ENCODE data around the gene DUSP21.
"Not testable (repeated sequence)": the region's sequence is repeated elsewhere in the genome, so short reads cannot be mapped to it uniquely, and the experiment has no call there.

The DUSP21 gene

GRCh38 chrX:44876767-44877166 is 32.9 kb downstream of the DUSP21 start:
- DNase-seq, result no peak

GRCh38 chrX:44878780-44879179 is 35.0 kb downstream of the DUSP21 start:
- no peak for DNase-seq

GRCh38 chrX:44881549-44881948 is 37.7 kb downstream of the DUSP21 start:
- DNase-seq, result no peak

GRCh38 chrX:44882635-44883034 is 38.8 kb downstream of the DUSP21 start:
- DNase-seq, result no peak

GRCh38 chrX:44884944-44885343 is 41.1 kb downstream of the DUSP21 start:
- DNase-seq, result no peak

GRCh38 chrX:44889824-44890223 is 46.0 kb downstream of the DUSP21 start:
- DNase-seq, result no peak

GRCh38 chrX:44890247-44890646 is 46.4 kb downstream of the DUSP21 start:
- no peak for DNase-seq

- not testable (repeated sequence) for DNase-seq
Measured at GRCh38 chrX:44890687-44891086, 46.9 kb downstream of the DUSP21 start.

- DNase-seq, result no peak
Measured at GRCh38 chrX:44891642-44892041, 47.8 kb downstream of the DUSP21 start.
